MM.1S (cell line): Measurements from ENCODE around the gene SF3A2.

Experiments used
- CTCF ChIP-seq: fragments of 300-600 bp; sonication (generic); IDR thresholded peaks from 2 replicates; pipeline ENCODE4 v1.5.1; 2016; ENCODE audit warnings: antibody characterized with exemption, low read length, mixed read lengths
- EZH2 ChIP-seq: fragments of 300-600 bp; sonication (generic); optimal IDR thresholded peaks from 2 replicates; pipeline ENCODE3; 2017; ENCODE audit warnings: low read depth, mild to moderate bottlenecking, antibody characterized with exemption, low read length, mixed read lengths
- EZH2phosphoT487 ChIP-seq: fragments of 300-600 bp; sonication (generic); IDR thresholded peaks from 2 replicates; pipeline ENCODE4 v1.6.1; 2018; ENCODE audit warnings: antibody characterized with exemption, low read length

- TF ChIP-seq CTCF (no peak), EZH2 (no peak), EZH2phosphoT487 (no peak)
Observed at GRCh38 chr19:2275588-2276428, 39.2 kb downstream of the SF3A2 start.
